Non-pigmented ciliary epithelial cell (primary cell): ENCODE measurements around the gene ELL3.
"Not testable (repeated sequence)": the region's sequence is repeated elsewhere in the genome, so short reads cannot be mapped to it uniquely, and the experiment has no call there.

Experiments
- DNase-seq: peaks from one replicate; pipeline ENCODE4 v3.0.0-alpha.2; 2010; ENCODE audit warnings: low read depth

Gene ELL3

GRCh38 chr15:43776718-43777266 is at the start of gene ELL3:
Gene ELL3, minus strand, starts transcription at chr15:43776966. Its CDS starts 65 bp downstream, at chr15:43776901.
- no peak for DNase-seq

- DNase-seq: no peak
These were observed 49.3 kb upstream of the ELL3 start for GRCh38 chr15:43826029-43826507.

DNA sequence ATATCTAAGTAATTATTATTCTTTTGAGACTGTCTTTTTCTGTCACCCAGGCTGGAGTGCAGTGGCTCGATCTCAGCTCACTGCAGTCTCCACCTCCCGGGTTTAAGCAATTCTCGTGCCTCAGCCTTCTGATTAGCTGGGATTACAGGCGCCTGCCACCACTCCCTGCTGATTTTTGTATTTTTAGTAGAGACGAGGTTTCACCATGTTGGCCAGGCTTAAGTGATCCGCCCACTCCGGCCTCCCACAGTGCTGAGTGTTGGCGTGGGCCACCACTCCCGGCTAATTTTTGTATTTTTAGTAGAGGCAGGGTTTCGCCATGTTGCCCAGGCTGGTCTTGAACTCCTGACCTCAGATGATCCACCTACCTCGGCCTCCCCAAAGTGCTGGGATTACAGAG is 48.5 kb upstream of the ELL3 start:
- DNase-seq: not testable (repeated sequence)

- DNase-seq: peak; percentile 88
These were observed 47.8 kb upstream of the ELL3 start, which contains the start of gene MFAP1 for GRCh38 chr15:43824302-43825246. Gene MFAP1, minus strand, starts transcription at chr15:43824690. Its CDS starts 121 bp downstream, at chr15:43824569.

- no peak for DNase-seq
These were observed 44.7 kb upstream of the ELL3 start for GRCh38 chr15:43821505-43821904.

DNA sequence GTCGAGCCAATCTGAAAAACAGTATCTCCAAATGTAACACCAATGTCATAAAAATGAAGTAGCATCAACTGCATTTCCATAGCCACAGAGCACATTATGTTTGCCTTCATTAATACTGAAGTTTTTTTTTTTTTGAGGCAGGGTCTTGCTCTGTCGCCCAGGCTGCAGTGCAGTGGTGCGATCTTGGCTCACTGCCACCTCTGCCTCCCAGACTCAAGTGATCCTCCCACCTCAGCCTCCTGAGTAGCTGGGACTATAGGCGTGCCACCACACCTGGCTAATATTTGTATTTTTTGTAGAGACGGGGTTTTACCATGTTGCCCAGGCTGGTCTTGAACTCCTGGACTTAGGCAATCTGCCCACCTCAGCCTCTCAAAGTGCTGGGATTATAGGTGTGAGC is 38.3 kb upstream of the ELL3 start:
- DNase-seq: not testable (repeated sequence)

DNA sequence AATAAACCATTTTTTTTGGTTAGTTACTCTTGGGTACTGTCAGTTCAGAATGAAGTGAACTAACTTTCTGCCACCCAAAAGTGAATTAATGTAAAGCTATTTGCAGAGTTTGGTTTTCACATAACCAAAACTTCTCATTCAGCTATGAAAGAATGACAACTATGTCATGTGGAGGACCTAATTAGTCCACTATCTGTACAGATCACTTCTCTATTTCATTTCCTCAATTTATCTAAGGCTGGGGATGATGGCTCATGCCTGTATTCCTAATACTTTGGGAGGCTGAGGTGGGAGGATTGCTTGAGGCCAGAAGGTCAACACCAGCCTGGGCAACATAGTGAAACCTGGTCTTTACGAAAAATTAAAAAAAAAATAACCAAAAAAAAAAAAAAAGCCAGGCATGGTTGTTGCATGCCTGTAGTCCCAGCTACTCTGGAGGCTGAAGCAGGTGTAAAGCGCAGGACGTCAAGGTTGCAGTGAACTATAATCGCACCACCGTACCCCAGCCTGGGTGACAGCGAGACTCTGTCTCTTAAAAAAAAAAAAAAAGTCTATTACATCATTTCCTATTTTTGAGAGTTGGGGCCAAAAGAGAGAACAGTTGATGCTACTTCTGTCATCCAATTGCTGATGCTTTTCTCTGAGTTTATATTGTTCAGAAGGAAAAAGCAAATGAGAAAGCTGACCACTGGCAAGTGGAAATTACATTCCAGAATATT is 32.4 kb upstream of the ELL3 start:
- no peak for DNase-seq

GRCh38 chr15:43808435-43808950 is 31.7 kb upstream of the ELL3 start:
- DNase-seq: no peak

- DNase-seq: not testable (repeated sequence)
These were observed 25.9 kb upstream of the ELL3 start for GRCh38 chr15:43802676-43803075.

GRCh38 chr15:43800286-43801141 is 23.7 kb upstream of the ELL3 start, which contains the start of gene HYPK:
Gene HYPK, plus strand, starts transcription at chr15:43800599. Its CDS starts 24 bp downstream, at chr15:43800623.
- no peak for DNase-seq

DNA sequence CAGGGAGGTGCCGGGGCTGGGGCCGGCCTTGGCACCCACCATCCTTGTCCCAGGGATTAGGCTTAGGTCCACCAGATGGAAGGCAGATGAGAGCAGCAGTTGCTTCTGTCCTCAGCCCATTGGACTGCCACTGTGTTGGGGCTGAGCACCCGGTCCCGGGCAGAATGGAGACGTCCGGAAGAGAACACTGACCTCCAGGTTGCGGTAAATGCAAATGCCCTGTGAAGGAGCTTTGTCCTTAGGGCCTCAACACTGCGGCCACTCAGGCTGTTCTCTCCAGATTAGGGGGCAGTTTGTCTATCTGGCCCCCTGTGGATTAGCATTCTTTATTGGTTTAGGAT is 23.1 kb upstream of the ELL3 start, which contains the start of gene SERINC4:
TSS of gene SERINC4 (minus strand) at position 276 of the 341 bp plus-strand sequence. CDS start at position 42, 234 bp downstream.
- no peak for DNase-seq

DNA sequence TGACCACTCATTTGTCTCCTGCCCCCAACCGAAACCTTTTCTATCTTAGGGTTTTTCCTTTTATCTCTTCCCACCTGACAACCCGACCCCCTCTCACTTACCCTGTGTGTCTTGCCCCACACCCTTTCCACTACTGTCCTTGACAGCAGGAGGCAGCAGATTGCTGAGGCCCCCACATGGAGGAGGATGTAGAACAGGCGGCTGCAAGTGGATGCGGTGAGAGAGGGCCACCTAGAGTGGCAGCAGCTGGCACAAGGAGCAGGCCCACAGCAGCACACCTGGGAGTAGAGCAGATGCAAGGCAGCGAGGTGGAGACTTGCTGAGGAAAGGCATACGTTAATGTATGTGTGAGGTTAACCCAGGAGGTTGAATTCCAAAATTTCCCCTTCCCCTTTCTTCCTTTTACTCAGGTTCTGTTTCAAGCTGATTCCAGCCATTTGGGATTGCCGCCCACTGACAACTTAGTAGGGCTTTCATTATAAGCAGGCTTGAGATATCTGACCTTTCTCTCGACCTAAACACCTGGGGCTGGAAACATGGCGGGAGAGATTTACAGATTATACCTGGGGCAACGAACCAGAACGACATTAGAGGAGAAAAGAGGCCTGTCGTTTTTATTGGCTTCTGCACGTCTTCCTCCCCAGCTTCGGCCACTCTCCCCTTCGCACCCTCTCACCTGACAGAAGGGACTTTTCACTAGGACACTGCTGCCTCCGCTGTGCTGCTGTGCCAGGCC is 22.6 kb upstream of the ELL3 start:
- no peak for DNase-seq

DNA sequence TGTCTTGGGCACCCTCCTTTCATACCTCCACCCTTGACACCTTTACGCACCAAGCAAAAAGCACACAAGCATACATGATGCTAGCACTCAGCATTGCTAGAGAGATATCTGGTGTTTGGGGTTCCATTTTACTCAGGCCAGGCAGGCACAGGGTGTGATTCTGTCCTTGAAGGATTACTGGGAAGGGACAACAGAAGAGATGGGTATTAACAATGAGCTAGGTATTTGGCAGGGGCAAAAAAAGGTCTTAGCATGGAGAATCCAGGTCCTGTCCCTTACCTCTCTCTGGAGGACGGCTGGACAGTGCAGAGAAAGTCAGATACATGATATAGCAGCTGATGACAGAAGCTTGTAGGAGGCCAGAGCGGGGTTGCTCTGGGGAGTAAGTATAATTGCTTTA is 19.8 kb upstream of the ELL3 start:
- DNase-seq: no peak

- no peak for DNase-seq
These were observed 19.2 kb upstream of the ELL3 start for GRCh38 chr15:43795997-43796396.

- DNase-seq: no peak
These were observed 18.4 kb upstream of the ELL3 start for GRCh38 chr15:43795197-43795596.

- DNase-seq: no peak
These were observed 17.7 kb upstream of the ELL3 start for GRCh38 chr15:43794269-43795037.

- DNase-seq: no peak
These were observed 16.9 kb upstream of the ELL3 start for GRCh38 chr15:43793647-43794046.

- no peak for DNase-seq
These were observed 16.2 kb upstream of the ELL3 start for GRCh38 chr15:43792761-43793476.
